Calu3 (cell line): Measurements from ENCODE around the gene USP20. TPM values are rescaled to one million over a fixed set of nuclear protein-coding genes. Genes with fewer than 3 reads are reported as not detected.

Source experiments
- BruUV-seq: library from RNA; stranded (reverse); fragments of 400-500 nt; replicated peaks from 2 replicates; lab custom pipeline; 2021; lab: Mats Ljungman, UMichigan
- CTCF ChIA-PET: fragments of 300-600 bp; sonication (Branson Sonifier 250); formaldehyde crosslinking; loops from one replicate; lab custom pipeline; 2022; ENCODE audit warnings: antibody characterized with exemption; lab: Charles Lee
- DNase-seq: peaks from one replicate; pipeline ENCODE4 v3.0.0; 2022
- H3K27ac Mint-ChIP-seq: one replicate; pipeline ENCODE4 v1.8.0; 2022; ENCODE audit warnings: mixed read lengths; ENCODE audit not compliant: unreplicated experiment
- H3K27me3 Mint-ChIP-seq: one replicate; pipeline ENCODE4 v1.8.0; 2022; ENCODE audit warnings: mixed read lengths; ENCODE audit not compliant: unreplicated experiment
- H3K36me3 Mint-ChIP-seq: one replicate; pipeline ENCODE4 v1.8.0; 2022; ENCODE audit warnings: mild to moderate bottlenecking, moderate library complexity, mixed read lengths; ENCODE audit not compliant: insufficient read depth, unreplicated experiment
- H3K4me1 Mint-ChIP-seq: one replicate; pipeline ENCODE4 v1.8.0; 2022; ENCODE audit warnings: mild to moderate bottlenecking, low read depth, mixed read lengths; ENCODE audit not compliant: unreplicated experiment
- H3K4me3 Mint-ChIP-seq: one replicate; pipeline ENCODE4 v1.8.0; 2022; ENCODE audit warnings: mild to moderate bottlenecking, low read depth, moderate library complexity, mixed read lengths; ENCODE audit not compliant: unreplicated experiment
- H3K9me3 Mint-ChIP-seq: one replicate; pipeline ENCODE4 v1.8.0; 2022; ENCODE audit warnings: low read depth, mixed read lengths; ENCODE audit not compliant: unreplicated experiment
- CTCF ChIP-seq: fragments of 200-600 bp; IDR thresholded peaks from one replicate; pipeline ENCODE4 v1.8.0; 2022; ENCODE audit warnings: antibody characterized with exemption; ENCODE audit not compliant: unreplicated experiment
- intact Hi-C: fragments of 100-400 bp; cut with micrococcal nuclease; formaldehyde crosslinking; loops from one replicate; pipeline ENCODE4 v1.10.0; 2022; ENCODE audit not compliant: unreplicated experiment
- total RNA-seq: library from RNA; stranded (reverse); gene quantifications from 2 replicates; pipeline ENCODE4 v1.2.3, GENCODE V29; 2022

The USP20 gene
- total RNA-seq, 1 experiment from 2014 or later = 14.9 TPM

DNA sequence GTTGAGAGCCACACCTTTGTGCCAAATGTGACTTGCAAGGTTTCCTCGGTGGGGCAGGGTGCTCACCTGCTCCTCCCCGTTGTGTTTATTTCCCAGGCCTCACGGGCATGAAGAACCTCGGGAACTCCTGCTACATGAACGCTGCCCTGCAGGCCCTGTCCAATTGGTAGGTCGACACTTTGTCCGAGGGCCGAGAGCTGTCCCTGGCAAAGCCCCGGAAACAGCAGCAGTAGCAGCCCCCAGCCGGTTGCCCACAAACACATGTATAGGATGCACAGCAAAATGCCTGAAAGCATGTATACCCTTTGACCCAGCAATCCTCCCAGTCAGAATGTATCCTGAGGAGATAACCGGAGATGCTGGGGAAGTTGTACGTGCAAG, 26.2 kb downstream of the USP20 start:
- no peak overlapping the region for H3K4me3 Mint-ChIP-seq
- intact Hi-C loops = no loop called here
- no peaks in the 10 kb centered on the region for H3K27me3 Mint-ChIP-seq
- peaks cover 8% of the 10 kb centered on the region for H3K36me3 Mint-ChIP-seq
- DNase-seq = no peak
- TF ChIP-seq CTCF = no peak
- H3K27ac Mint-ChIP-seq = no peak overlapping the region
- no peaks in the 10 kb centered on the region for H3K4me1 Mint-ChIP-seq
- H3K9me3 Mint-ChIP-seq = no peaks in the 10 kb centered on the region
- CTCF ChIA-PET = no interaction called here
- no TSS peak for BruUV-seq

GRCh38 chr9:129863059-129863690, 27.9 kb downstream of the USP20 start:
- no peak for DNase-seq
- H3K27me3 Mint-ChIP-seq = no peaks in the 10 kb centered on the region
- no peaks in the 10 kb centered on the region for H3K9me3 Mint-ChIP-seq
- CTCF ChIA-PET = no interaction called here
- H3K27ac Mint-ChIP-seq = no peak overlapping the region
- no TSS peak for BruUV-seq
- H3K4me3 Mint-ChIP-seq = no peak overlapping the region
- peaks cover 8% of the 10 kb centered on the region for H3K36me3 Mint-ChIP-seq
- intact Hi-C loops = no loop called here
- H3K4me1 Mint-ChIP-seq = no peaks in the 10 kb centered on the region
- TF ChIP-seq CTCF = no peak

DNA sequence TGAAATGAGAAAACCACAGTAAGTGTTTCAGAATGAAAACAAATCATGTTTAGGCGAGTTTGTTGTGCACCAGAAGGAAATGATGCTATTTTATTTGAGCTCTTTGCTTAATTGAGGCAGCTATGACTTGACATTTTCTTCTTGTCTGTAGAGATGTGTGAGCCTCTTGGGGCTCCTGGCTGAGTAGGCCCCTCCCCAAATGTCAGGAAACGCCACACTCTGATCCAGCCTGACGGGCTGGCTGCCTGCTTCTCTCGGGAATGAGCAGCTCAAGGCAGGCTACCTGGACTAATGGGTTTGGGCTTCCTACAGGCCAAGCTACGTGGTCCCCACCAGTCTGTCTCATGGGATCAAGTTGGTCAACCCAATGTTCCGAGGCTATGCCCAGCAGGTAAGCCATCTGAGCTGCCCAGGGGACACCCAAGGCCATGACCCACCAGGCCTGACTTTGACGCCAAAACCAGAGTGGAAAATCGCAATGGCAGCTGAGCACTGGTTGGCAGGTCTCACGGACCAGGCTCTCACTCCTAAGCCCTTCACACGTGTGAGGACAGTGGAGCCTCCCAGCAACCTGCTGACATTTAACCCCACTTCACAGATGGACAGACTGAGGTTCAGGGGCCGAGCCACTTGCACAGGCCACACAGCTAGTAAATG, 29.9 kb downstream of the USP20 start:
- Mint-ChIP-seq H3K27ac (no peak overlapping the region), H3K4me3 (no peak overlapping the region), H3K4me1 (no peaks in the 10 kb centered on the region), H3K36me3 (peaks cover 8% of the 10 kb centered on the region), H3K9me3 (no peaks in the 10 kb centered on the region), H3K27me3 (no peaks in the 10 kb centered on the region)
- TF ChIP-seq CTCF = no peak
- BruUV-seq = no TSS peak
- intact Hi-C loops = no loop called here
- DNase-seq = no peak
- CTCF ChIA-PET = no interaction called here

GRCh38 chr9:129865668-129866320, 30.5 kb downstream of the USP20 start:
- H3K9me3 Mint-ChIP-seq = no peaks in the 10 kb centered on the region
- H3K27me3 Mint-ChIP-seq = no peaks in the 10 kb centered on the region
- no peaks in the 10 kb centered on the region for H3K4me1 Mint-ChIP-seq
- CTCF ChIA-PET = no interaction called here
- intact Hi-C loops = no loop called here
- no TSS peak for BruUV-seq
- H3K36me3 Mint-ChIP-seq = peaks cover 8% of the 10 kb centered on the region
- H3K27ac Mint-ChIP-seq = no peak overlapping the region
- no peak for DNase-seq
- no peak for TF ChIP-seq CTCF
- no peak overlapping the region for H3K4me3 Mint-ChIP-seq
